GM12874 (cell line): Measurements from ENCODE around the gene UBC.

Experiments used
- TF ChIP-seq, protein P1 (sequence below): IDR thresholded peaks from 2 replicates; pipeline ENCODE4 v1.5.1; 2011; ENCODE audit warnings: low read depth, mild to moderate bottlenecking, control low read depth, low read length, moderate library complexity; ENCODE audit not compliant: insufficient read depth

The UBC gene

DNA sequence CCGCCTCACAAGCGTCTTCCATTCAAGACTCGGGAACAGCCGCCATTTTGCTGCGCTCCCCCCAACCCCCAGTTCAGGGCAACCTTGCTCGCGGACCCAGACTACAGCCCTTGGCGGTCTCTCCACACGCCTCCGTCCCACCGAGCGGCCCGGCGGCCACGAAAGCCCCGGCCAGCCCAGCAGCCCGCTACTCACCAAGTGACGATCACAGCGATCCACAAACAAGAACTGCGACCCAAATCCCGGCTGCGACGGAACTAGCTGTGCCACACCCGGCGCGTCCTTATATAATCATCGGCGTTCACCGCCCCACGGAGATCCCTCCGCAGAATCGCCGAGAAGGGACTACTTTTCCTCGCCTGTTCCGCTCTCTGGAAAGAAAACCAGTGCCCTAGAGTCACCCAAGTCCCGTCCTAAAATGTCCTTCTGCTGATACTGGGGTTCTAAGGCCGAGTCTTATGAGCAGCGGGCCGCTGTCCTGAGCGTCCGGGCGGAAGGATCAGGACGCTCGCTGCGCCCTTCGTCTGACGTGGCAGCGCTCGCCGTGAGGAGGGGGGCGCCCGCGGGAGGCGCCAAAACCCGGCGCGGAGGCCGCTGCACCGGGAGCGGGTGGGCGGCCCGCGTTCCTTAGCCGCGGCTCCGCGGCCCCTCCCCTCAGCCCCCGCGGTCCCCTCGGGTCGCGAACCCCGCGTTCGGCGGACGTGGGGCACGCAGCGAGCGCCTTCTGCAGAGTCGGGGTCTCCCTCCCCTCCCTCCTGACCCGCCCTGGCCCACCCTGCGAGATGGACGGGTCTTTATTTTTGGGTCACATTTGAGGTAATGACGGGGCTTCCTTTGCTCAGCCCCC lies at the start of gene UBC:
Gene UBC, minus strand, starts transcription at position 259 of the 847 bp plus-strand sequence. CDS start 879 bp downstream, outside the sequence.
- TF ChIP-seq, protein P1, sequence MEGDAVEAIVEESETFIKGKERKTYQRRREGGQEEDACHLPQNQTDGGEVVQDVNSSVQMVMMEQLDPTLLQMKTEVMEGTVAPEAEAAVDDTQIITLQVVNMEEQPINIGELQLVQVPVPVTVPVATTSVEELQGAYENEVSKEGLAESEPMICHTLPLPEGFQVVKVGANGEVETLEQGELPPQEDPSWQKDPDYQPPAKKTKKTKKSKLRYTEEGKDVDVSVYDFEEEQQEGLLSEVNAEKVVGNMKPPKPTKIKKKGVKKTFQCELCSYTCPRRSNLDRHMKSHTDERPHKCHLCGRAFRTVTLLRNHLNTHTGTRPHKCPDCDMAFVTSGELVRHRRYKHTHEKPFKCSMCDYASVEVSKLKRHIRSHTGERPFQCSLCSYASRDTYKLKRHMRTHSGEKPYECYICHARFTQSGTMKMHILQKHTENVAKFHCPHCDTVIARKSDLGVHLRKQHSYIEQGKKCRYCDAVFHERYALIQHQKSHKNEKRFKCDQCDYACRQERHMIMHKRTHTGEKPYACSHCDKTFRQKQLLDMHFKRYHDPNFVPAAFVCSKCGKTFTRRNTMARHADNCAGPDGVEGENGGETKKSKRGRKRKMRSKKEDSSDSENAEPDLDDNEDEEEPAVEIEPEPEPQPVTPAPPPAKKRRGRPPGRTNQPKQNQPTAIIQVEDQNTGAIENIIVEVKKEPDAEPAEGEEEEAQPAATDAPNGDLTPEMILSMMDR: no peak

DNA sequence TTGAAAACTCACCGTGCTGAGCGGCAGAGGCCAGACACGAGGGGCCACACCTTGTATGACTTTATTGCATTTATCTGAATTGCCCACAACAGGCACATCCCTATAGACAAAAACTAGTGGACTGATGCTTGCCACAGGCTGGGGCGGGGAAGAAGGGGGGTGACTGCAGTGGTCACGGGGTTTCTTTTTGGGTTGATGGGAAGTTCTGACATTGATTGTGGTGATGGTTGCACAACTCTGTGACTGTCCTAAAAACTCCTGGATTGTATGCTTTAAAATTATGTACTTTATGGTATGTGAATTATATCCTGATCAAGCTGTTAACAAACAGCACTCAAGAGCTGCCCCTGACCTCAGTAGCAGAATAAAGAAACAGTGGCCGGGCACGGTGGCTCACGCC lies 48.8 kb upstream of the UBC start:
- TF ChIP-seq, protein P1: no peak

DNA sequence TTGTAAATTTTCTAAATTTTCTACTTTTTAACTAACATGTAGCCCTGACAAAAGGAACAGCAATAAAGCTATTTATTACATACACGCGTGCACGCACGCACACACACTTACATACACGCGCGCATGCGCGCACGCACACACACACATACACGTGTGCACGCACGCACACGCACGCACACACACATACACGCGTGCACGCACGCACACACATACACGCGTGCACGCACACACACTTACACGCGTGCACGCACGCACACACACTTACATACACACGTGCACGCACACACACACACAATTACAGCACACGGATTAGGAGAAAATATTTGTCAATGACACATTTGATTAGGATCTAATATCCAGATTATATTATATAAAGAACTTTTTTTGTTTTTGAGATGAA lies 46.6 kb upstream of the UBC start:
- TF ChIP-seq, protein P1: no peak

DNA sequence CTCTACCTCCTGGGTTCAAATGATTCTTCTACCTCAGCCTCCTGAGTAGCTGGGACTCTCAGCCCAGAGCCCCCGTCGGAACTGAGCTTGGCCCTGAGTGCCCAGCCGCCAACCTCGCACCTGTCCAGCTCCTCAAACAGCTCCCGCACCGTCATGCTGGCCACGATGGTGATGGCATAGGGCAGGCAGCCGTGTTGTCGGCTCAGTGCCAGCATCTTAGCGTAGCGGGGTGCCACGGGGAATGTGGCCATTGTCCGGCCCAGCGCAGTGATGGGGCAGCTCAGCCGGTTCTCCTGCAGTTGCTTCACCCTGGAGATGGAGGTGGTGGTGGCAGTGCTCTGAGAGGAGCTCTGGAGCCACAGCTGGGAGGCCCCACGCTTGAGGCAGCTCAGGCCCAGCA lies 42.1 kb upstream of the UBC start:
- TF ChIP-seq, protein P1: no peak

DNA sequence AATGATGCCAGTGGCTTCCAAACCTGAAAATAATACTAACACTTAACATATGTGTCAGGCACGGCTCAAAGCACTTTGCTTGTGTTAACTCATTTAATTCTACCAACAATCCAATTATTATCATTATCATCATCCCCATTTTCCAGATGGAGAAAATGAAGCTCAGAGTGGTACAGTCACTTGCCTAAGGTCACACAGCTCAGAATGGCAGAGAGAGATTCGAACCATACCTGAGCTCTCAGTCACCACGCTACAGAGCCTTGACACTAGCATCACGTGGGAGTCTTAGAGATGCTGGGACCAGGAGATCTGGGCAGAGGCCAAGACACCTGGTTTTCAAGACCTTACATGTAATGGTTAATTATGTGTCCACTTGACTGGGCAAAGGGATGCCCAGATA lies 40.3 kb upstream of the UBC start:
- TF ChIP-seq, protein P1: no peak

DNA sequence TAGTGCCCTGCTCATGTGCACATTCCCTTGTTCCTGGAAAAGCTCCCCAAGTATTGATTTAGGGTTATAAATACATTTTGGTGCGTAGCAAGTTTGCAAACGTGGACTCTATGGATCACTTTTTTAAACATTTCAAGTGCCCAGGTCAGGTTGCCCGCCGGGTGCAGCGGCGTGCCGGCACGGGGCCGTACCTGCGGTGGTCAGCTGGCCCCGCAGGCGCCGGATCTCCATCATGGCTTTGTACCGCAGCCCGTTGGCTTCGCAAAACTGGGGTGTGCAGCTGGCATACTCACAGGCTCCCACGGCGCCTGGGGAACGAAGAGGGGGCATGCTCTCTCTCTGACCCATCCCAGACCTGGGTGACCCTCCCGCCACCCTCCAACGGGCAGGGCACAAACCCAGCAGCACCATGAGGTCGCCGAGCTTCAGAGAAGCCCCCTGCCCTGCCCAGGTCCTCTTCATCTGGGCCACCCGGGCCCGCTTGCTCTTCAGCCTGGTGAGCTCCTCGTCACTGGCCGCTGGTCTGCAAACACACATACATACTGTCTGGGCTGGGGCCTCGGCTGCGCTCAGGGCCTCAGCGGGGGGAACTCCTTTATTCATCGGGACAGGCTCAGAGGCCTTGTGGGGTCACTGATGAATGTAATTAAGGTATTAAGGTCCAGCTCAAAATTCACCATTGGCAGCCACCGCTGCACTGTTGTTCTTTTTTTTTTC lies 39.4 kb upstream of the UBC start:
- TF ChIP-seq, protein P1: no peak

DNA sequence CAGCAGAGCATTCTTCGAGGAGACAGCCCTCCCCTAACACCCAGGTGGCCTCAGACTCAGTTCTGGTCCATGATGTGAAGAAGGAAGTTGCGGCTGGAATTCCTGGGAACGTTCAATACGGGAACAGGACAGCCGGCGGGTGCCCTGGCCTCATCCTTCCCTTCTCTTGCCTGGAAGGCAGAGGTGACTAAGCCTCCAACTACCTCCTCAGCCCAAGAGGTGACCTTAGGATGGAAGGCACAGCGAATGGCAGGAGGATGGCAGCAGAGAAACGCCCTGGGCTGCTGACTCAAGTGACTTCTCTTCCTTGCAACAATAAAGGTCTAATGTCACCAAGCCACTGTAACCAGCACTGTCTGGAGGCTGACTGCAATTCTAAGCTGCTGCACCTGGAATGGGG lies 38.4 kb upstream of the UBC start:
- TF ChIP-seq, protein P1: no peak
